Heart left ventricle (tissue), 13 donors: Measurements from ENCODE around the gene DIO3.

Experiments
- CTCF ChIP-seq, 12 donors: fragments of 200-600 bp; sonication (generic) in 4 of 12; IDR thresholded peaks; one replicate each; pipeline versions ENCODE4 v1.5.0 to v1.8.0; 2018 to 2022; ENCODE audit warnings: antibody characterized with exemption in 12 of 12, mild to moderate bottlenecking in 5 of 12
- POLR2A ChIP-seq, 2 donors: fragments of 450-650 bp; IDR thresholded peaks; one replicate each; pipeline ENCODE4 v1.6.1; 2017; ENCODE audit warnings: antibody characterized with exemption in 2 of 2, mild to moderate bottlenecking in 2 of 2, moderate library complexity in 2 of 2
- donor health status: ischemic (EF 13 %, LVEDD 7.1; RV severe dilation, severe dysfunction).
- donor health status: DM: no; HTN: yes; CAD: no.
- donor health status: DM: no; HTN: no; CAD: no.
- donor health status: ischemic (EF 25% LVEDD 6.9; RV normal size, moderate dysfunction).
- donor health status: ischemic (EF 25% LVEDD 5.7; RV mildly dilated, moderate dysfunction).
- donor health status: ischemic (EF 35%, LVEDD 5.7; RV mildly dilated, moderate dysfunction).
- donor health status: nonischemic (EF 11% LVEDD 7.7; RV severe dilation, severe dysfunction).
- donor health status: DM: yes; HTN: yes; CAD: no.
- donor health status: PGD.
- donor health status: ischemic (EF 29% LVEDD 5.4; RV normal size, mild dysfunction).
- donor health status: nonischemic (EF 23%, LVEDD 6.1; RV moderate dilation, normal function).

- TF ChIP-seq CTCF (IDR thresholded peaks at IDR 0.05) (no peak), POLR2A (IDR thresholded peaks at IDR 0.05) (no peak)
These were observed 26.2 kb downstream of the DIO3 start for GRCh38 chr14:101587441-101587911.
